Mucosa of descending colon (tissue), 3 donors: ENCODE results near the gene NMNAT2. TPM values are rescaled to one million over a fixed set of nuclear protein-coding genes. Genes with fewer than 3 reads are reported as not detected.

Source experiments
- ATAC-seq: fragments of 200-7000 bp; cut with Tn5 transposase; one replicate; pipeline ENCODE4 v1.9.1; 2020; ENCODE audit warnings: mild to moderate bottlenecking, moderate library complexity
- DNase-seq, 3 donors: peaks; one replicate each; pipeline ENCODE4 v3.0.0-alpha.2; 2020
- H3K36me3 ChIP-seq: fragments of 200-600 bp; one replicate; pipeline ENCODE4 v1.8.0; 2021; ENCODE audit warnings: low read depth, mild to moderate bottlenecking
- H3K4me1 ChIP-seq: fragments of 200-600 bp; one replicate; pipeline ENCODE4 v1.8.0; 2021; ENCODE audit warnings: low read depth, mild to moderate bottlenecking
- H3K4me3 ChIP-seq: fragments of 200-600 bp; one replicate; pipeline ENCODE4 v1.8.0; 2021; ENCODE audit warnings: mild to moderate bottlenecking
- H3K9me3 ChIP-seq: fragments of 200-600 bp; one replicate; pipeline ENCODE4 v1.8.0; 2021; ENCODE audit warnings: mild to moderate bottlenecking
- intact Hi-C, 2 donors: fragments of 100-400 bp; cut with DNase I in 1 of 2; cut with micrococcal nuclease in 1 of 2; formaldehyde crosslinking; loops; one replicate each; pipeline versions ENCODE4 v1.11.0 to v1.11.1; 2022; cut with DNase I, micrococcal nuclease
- total RNA-seq, 3 donors: library from RNA; stranded (reverse); fragmentation: NEBNext Ultra II Directional in 2 of 3; extraction: Animal tissue kit (Norgen Biotek cat#: 25700) in 2 of 3; gene quantifications; one replicate each; pipeline versions ENCODE4 v1.2.1 to v1.2.4, GENCODE V29; 2021 to 2023
- TF ChIP-seq, protein P1 (sequence below): fragments of 200-600 bp; IDR thresholded peaks from one replicate; pipeline ENCODE4 v1.8.0; 2022; ENCODE audit warnings: antibody characterized with exemption, mild to moderate bottlenecking
- donor health status: DM: no; HTN: no; CAD: no; lungs with moderate emphysema.
- donor health status: DM: no; HTN: no; CAD: no.
- donor health status: DM: no; HTN: yes; CAD: no.

NMNAT2 gene
- total RNA-seq, 3 donors from 2014 or later = 0.29 to 3.6 (median 0.87) TPM

DNA sequence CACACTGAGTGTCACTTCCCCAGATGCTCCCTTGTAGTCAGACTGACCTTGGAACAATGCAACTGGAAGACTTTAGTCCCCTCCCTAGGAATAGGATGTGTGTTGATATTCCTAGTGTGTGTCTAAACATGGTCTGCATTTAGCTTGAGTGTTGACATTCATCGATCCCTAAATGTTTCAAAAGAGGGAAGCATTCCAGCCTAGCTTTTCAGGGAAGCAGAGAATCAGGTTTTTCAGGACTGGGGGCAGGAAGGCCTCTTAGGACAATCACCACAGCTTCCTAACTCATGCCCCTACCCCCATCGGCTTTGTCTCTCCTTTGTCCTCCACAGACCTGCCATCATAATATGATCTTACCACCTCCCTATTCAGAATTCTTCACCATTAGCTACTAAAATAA lies 43.4 kb downstream of the NMNAT2 start:
- H3K9me3 ChIP-seq = no peaks in the 10 kb centered on the region
- ATAC-seq = no peak
- peaks cover under 1% of the 10 kb centered on the region for H3K4me1 ChIP-seq
- H3K4me3 ChIP-seq = no peak overlapping the region
- DNase-seq = no peak
- intact Hi-C loops = no loop called here
- no peaks in the 10 kb centered on the region for H3K36me3 ChIP-seq
- TF ChIP-seq, protein P1, sequence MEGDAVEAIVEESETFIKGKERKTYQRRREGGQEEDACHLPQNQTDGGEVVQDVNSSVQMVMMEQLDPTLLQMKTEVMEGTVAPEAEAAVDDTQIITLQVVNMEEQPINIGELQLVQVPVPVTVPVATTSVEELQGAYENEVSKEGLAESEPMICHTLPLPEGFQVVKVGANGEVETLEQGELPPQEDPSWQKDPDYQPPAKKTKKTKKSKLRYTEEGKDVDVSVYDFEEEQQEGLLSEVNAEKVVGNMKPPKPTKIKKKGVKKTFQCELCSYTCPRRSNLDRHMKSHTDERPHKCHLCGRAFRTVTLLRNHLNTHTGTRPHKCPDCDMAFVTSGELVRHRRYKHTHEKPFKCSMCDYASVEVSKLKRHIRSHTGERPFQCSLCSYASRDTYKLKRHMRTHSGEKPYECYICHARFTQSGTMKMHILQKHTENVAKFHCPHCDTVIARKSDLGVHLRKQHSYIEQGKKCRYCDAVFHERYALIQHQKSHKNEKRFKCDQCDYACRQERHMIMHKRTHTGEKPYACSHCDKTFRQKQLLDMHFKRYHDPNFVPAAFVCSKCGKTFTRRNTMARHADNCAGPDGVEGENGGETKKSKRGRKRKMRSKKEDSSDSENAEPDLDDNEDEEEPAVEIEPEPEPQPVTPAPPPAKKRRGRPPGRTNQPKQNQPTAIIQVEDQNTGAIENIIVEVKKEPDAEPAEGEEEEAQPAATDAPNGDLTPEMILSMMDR = no peak

DNA sequence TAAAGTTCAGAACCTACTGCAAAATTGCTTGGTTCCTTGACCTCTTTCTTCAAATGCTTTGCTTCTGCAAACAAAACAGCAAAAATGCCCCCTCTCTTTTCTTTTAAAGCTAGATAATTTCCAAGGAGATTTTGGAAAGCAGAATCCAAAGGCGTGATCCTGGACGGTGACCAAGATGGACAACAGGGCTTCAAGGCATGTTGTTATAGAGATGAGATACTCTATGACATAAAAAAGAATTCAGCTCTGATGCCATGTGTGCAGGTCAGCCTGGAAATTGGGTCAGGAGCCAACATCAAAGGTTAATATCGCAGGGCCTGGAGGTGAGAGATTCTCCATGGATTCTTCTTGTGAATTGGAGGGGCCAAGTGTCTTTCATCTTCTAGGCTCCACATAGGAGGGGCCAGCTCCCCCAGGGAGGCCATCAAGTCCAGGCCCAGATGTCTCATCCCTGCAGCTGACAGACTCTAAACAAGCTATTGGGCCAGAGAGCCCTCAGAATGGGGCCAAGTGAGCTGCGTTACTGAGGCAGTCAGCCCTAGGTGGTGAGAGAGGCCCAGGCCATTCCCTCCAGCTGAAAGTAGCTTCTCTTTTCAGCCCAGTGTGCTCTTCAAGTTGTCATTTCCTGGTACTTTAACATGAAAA lies 45.5 kb downstream of the NMNAT2 start:
- Histone ChIP-seq H3K36me3 (no peaks in the 10 kb centered on the region), H3K4me1 (peaks cover 6% of the 10 kb centered on the region), H3K9me3 (no peaks in the 10 kb centered on the region), H3K4me3 (no peak overlapping the region)
- no peak for ATAC-seq
- DNase-seq = no peak
- intact Hi-C loops = no loop called here
- TF ChIP-seq, protein P1 = no peak

DNA sequence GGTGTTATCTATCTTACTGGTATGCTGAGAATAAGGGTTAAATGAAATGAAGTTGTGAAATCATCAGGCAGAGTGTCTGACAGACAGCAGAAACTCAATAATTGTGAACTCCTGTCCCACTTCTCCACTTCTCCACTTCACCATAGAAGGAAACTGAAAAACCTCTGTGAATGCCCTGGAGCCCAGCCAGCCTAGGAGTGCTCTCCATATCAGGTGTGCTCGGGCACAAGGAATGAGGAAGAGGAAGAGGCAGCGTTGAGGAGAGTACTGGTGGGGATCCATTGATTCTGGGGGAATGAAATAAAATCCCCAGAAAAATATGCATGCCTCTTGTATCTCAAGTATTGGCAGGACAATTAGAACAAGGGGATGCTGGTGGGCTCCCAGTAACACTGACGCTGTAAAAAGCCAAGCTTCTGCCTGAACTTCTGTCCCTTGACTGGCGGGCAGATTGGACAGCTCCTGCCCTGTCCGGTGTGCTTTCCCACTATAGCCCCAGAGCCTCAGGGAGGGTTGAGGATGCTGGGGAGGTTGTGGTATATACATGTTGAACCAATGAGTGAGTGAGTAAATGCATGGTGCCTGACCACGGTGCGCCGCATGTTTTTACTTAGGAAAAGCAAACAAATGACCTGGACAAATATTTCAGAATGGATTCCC lies 47.7 kb downstream of the NMNAT2 start:
- peak; percentile 94 for ATAC-seq

DNA sequence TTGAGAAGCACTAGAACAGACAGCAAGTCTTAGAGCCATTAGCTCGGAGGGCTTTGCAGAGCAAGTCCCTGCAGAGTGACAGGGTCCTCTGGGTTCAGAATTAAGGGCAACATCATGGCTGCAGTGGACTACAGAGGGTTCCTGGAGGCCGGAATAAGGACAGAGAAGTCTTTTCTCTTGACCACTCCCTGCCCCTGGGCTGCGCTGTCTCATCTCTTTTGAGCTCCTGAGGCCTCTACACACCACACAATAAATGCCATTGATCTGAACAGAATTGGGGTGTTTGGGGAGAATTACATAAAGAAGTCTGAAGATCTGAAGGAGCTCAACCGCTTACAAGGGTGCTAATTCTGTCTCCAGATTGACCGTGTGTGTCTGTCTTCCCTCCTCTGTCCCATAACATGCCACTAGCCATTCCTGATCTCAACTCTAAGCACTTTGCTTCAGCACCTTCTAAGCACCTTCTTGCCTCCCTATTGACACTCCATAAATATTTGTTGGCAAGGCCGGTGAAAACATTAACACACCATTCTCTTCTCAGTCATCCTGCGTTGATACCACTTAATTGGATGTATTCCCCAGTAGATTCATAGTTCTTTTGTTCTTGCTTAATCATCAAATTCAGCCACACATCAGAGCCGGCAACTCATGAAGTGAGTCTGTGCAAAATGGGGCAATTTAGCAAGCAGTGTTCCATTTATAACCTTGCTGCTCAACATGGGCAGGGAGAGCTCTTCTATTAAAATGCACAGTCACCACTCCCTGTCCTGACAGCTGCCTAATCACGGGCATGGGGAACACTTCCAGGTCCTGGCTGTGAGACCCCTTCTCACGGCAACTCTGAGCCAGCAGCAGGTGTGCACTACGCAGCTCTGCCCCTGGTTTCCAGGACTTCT lies 49.7 kb downstream of the NMNAT2 start:
- TF ChIP-seq, protein P1 = no peak
- Histone ChIP-seq H3K4me3 (no peak overlapping the region), H3K4me1 (peaks cover 6% of the 10 kb centered on the region), H3K36me3 (no peaks in the 10 kb centered on the region), H3K9me3 (no peaks in the 10 kb centered on the region)
- no peak for DNase-seq
- no peak for ATAC-seq
- intact Hi-C loops = no loop called here

More for the DNA sequence above, 47.7 kb downstream of the NMNAT2 start:
- H3K4me1 ChIP-seq = peaks cover 6% of the 10 kb centered on the region
- H3K36me3 ChIP-seq = no peaks in the 10 kb centered on the region
- H3K4me3 ChIP-seq = no peak overlapping the region
- H3K9me3 ChIP-seq = no peaks in the 10 kb centered on the region
- intact Hi-C loops = no loop called here
- TF ChIP-seq, protein P1 = no peak
- peak; percentile 62 to 75 (median 69) for DNase-seq

DNA sequence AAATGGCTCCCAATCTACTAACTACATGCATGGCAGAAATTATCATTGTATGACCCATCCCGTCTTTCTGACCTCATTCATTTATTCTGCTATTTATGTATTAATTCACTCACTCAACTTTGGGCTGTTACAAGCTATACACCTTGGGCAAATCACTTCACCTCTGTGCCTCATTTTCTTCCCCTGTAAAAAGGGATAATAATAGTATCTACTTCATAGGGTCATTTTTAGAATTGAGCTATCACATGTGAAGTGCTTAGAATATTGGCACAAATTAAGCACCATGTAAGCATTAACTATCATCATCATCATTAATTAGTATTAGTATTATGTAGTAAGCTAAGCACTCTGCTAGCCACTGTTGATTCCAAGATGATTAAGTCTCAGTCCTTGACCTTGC lies 52.1 kb downstream of the NMNAT2 start:
- H3K4me1 ChIP-seq = peaks cover 6% of the 10 kb centered on the region
- no peak overlapping the region for H3K4me3 ChIP-seq
- TF ChIP-seq, protein P1 = no peak
- ATAC-seq (no peak), DNase-seq (no peak)
- intact Hi-C loops = no loop called here
- H3K9me3 ChIP-seq = no peaks in the 10 kb centered on the region
- H3K36me3 ChIP-seq = no peaks in the 10 kb centered on the region
